ENCODE data around the gene DHRS3. TPM values are rescaled to one million over a fixed set of nuclear protein-coding genes. Genes with fewer than 3 reads are reported as not detected.

The DHRS3 gene
- total and polyA plus RNA-seq, 2 of the 13 experiments (the other 11 are each of a cell fraction or from before 2014, with no cell fraction given), result 48.5 to 90.5 TPM

DNA sequence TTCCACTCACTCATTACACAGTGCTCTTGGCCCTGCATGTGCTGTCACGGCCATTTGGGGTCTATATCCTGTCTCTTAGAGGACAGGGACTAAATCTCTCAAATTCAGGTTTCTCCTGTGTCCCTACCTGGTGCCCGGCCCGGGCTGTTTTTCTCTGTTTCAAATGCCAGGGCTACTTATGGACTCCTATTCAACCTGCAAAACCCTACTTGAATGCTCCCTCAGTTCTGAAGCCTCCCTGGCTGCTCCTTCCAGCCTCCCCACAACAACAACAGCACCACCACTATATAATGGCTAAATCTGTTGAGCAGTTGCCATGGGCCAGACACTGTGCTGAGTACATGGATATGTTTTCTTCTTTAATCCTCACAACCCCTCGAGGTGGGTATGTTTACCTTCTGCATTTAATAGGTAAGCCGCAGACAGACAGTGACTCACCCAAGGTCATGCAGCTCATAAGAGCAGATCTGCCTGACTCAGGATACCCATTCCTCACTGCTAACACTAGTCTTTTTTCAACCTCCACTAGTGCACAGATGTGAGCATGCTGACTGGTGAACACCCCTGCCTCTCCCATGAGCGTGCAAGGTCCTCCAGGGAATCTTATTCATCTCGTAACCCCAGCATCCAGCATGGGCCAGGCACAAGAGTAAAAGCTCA lies 29.9 kb downstream of the DHRS3 start (continued):
- TF ChIP-seq, protein P1, sequence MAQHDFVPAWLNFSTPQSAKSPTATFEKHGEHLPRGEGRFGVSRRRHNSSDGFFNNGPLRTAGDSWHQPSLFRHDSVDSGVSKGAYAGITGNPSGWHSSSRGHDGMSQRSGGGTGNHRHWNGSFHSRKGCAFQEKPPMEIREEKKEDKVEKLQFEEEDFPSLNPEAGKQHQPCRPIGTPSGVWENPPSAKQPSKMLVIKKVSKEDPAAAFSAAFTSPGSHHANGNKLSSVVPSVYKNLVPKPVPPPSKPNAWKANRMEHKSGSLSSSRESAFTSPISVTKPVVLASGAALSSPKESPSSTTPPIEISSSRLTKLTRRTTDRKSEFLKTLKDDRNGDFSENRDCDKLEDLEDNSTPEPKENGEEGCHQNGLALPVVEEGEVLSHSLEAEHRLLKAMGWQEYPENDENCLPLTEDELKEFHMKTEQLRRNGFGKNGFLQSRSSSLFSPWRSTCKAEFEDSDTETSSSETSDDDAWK (CRISPR knock-in tag; IDR thresholded peaks at IDR 0.05), result no peak
- no peak for TF ChIP-seq FOXK2 (IDR thresholded peaks at IDR 0.05)
- TF ChIP-seq ZNF629 (CRISPR knock-in tag; conservative IDR thresholded peaks at IDR 0.05), result 0 out of 2 replicates have a peak, but pooled peaks have one; percentile 39
- TF ChIP-seq, protein P2, sequence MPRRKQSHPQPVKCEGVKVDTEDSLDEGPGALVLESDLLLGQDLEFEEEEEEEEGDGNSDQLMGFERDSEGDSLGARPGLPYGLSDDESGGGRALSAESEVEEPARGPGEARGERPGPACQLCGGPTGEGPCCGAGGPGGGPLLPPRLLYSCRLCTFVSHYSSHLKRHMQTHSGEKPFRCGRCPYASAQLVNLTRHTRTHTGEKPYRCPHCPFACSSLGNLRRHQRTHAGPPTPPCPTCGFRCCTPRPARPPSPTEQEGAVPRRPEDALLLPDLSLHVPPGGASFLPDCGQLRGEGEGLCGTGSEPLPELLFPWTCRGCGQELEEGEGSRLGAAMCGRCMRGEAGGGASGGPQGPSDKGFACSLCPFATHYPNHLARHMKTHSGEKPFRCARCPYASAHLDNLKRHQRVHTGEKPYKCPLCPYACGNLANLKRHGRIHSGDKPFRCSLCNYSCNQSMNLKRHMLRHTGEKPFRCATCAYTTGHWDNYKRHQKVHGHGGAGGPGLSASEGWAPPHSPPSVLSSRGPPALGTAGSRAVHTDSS (CRISPR knock-in tag; conservative IDR thresholded peaks at IDR 0.05), result no peak
- 0 out of 2 replicates have a peak, but pooled peaks have one; percentile 62 for TF ChIP-seq RCOR2 (CRISPR knock-in tag; IDR thresholded peaks at IDR 0.05)
- TF ChIP-seq SMC3 (IDR thresholded peaks at IDR 0.05; ENCODE audit: low read length), result 0 out of 2 replicates have a peak, but pooled peaks have one; percentile 8
- no peak for TF ChIP-seq MZF1 (CRISPR knock-in tag; IDR thresholded peaks at IDR 0.05; ENCODE audit: borderline replicate concordance)
- no peak for TF ChIP-seq ZSCAN20 (CRISPR knock-in tag; IDR thresholded peaks at IDR 0.05; ENCODE audit: borderline replicate concordance)
- no peak for TF ChIP-seq MBD4 (IDR thresholded peaks at IDR 0.05; ENCODE audit: borderline replicate concordance, low read length)
- no peak for TF ChIP-seq WIZ (CRISPR knock-in tag; IDR thresholded peaks at IDR 0.05)
- TF ChIP-seq, protein P3, sequence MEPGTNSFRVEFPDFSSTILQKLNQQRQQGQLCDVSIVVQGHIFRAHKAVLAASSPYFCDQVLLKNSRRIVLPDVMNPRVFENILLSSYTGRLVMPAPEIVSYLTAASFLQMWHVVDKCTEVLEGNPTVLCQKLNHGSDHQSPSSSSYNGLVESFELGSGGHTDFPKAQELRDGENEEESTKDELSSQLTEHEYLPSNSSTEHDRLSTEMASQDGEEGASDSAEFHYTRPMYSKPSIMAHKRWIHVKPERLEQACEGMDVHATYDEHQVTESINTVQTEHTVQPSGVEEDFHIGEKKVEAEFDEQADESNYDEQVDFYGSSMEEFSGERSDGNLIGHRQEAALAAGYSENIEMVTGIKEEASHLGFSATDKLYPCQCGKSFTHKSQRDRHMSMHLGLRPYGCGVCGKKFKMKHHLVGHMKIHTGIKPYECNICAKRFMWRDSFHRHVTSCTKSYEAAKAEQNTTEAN (CRISPR knock-in tag; conservative IDR thresholded peaks at IDR 0.05), result peak; percentile 95
- no peak for TF ChIP-seq DPF2 (CRISPR knock-in tag; IDR thresholded peaks at IDR 0.05; ENCODE audit: borderline replicate concordance, low read depth)
- TF ChIP-seq, protein P4, sequence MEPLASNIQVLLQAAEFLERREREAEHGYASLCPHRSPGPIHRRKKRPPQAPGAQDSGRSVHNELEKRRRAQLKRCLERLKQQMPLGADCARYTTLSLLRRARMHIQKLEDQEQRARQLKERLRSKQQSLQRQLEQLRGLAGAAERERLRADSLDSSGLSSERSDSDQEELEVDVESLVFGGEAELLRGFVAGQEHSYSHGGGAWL (CRISPR knock-in tag; IDR thresholded peaks at IDR 0.05), result no peak
- no peak for TF ChIP-seq MTA1 (CRISPR knock-in tag; IDR thresholded peaks at IDR 0.05; ENCODE audit: borderline replicate concordance)
- TF ChIP-seq ZNF605 (CRISPR knock-in tag; IDR thresholded peaks at IDR 0.05), result no peak
- TF ChIP-seq ZNF253 (CRISPR knock-in tag; IDR thresholded peaks at IDR 0.05; ENCODE audit: borderline replicate concordance), result no peak
- TF ChIP-seq ERF (CRISPR knock-in tag; IDR thresholded peaks at IDR 0.05), result 0 out of 2 replicates have a peak, but pooled peaks have one; percentile 32
- TF ChIP-seq KLF13 (CRISPR knock-in tag; IDR thresholded peaks at IDR 0.05), result no peak
- no peak for TF ChIP-seq ETV5 (CRISPR knock-in tag; IDR thresholded peaks at IDR 0.05; ENCODE audit: borderline replicate concordance)
- no peak for TF ChIP-seq ZNF10 (CRISPR knock-in tag; IDR thresholded peaks at IDR 0.05; ENCODE audit: borderline replicate concordance, low read depth)
- TF ChIP-seq, protein P5, sequence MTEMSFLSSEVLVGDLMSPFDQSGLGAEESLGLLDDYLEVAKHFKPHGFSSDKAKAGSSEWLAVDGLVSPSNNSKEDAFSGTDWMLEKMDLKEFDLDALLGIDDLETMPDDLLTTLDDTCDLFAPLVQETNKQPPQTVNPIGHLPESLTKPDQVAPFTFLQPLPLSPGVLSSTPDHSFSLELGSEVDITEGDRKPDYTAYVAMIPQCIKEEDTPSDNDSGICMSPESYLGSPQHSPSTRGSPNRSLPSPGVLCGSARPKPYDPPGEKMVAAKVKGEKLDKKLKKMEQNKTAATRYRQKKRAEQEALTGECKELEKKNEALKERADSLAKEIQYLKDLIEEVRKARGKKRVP (CRISPR knock-in tag; IDR thresholded peaks at IDR 0.05), result no peak
- TF ChIP-seq CEBPB (IDR thresholded peaks at IDR 0.05; ENCODE audit: borderline replicate concordance, low read depth, low read length), result no peak
- TF ChIP-seq NR1H2 (CRISPR knock-in tag; IDR thresholded peaks at IDR 0.05; ENCODE audit: borderline replicate concordance, low read depth), result no peak
- TF ChIP-seq ZNF570 (CRISPR knock-in tag; IDR thresholded peaks at IDR 0.05; ENCODE audit: borderline replicate concordance), result no peak
- TF ChIP-seq PCBP1 (IDR thresholded peaks at IDR 0.05; ENCODE audit: borderline replicate concordance, low read depth, low read length), result no peak
